ENCODE measurements around the gene SPDYE4. TPM values are rescaled to one million over a fixed set of nuclear protein-coding genes. Genes with fewer than 3 reads are reported as not detected.

SPDYE4 gene
- total RNA-seq, 1 donor from 2014 or later = not detected

DNA sequence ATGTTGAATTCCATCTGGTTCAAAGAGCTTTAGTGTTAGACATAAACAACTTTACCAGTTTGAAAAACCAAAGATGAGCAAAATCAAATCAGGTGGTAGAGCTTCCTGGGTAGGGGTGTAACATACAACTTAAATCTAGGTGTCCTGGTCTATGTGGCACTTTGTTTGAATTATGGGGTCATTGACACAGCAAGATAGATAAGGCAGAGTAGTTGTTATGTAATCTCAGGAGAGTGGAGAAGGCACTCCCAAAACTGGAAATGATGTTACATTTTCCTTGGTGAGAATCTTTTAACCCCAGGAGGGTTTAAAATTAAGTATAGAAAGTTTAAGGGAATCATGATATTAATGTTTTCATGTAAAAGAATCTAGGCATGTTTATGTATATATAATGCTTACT lies 45.6 kb downstream of the SPDYE4 start:
- no peak for DNase-seq

DNA sequence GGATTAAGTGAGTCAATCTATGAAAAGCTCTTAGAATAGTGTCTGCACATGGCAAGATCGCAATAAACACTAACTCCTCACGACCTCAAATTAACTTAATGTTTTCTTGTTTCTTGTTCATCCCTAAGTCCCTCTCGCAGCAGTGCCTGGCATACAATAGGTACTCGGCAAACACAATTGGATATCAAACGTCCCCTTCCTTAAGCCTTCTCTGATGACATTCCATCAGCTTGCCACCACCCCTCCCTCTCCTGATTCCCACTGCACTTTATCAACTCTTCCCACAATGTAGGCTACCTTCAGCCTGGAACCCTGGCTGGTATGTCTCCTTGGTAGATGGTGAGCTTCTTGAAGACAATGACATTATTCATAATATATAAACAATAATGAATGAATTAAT lies 47.1 kb downstream of the SPDYE4 start:
- no peak for DNase-seq

DNA sequence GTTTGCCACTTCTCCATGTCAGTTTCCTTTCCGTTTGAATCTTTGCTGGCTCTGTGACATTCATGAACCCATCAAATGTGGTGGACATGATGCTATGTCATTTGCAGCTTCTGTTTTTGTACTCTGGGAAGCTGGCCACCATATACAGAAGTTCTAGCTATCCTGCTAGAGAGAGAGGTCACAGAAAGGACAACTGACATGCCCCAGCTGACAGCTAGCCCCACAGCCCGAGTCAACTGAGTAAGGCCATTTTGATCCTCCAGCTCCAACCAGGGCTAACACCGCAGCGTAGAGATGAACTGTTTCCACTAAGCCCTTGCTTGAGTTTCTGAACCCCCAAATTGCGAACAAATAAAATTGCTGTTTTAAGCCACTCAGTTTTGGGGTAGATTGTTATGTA lies 47.5 kb downstream of the SPDYE4 start:
- DNase-seq = no peak

DNA sequence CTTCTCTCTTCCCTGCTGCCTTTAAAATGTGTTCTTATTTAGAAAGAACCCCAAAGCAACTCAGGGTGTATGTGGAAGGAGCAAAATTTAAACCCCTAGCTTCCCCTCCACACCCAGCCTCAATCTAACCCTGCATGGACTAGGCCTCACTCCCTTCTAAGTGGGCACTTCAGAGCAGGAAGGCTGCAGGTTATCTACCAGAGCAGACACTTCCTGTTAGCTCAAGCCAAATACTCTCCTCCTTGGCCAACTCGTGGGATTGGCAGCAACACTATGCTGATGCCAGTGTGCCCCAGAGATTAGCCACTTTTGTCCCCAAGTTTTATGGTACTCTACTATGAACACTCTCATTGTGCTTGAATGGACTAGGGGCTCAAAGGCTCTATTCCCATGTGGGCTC lies 49.3 kb downstream of the SPDYE4 start:
- DNase-seq = no peak

DNA sequence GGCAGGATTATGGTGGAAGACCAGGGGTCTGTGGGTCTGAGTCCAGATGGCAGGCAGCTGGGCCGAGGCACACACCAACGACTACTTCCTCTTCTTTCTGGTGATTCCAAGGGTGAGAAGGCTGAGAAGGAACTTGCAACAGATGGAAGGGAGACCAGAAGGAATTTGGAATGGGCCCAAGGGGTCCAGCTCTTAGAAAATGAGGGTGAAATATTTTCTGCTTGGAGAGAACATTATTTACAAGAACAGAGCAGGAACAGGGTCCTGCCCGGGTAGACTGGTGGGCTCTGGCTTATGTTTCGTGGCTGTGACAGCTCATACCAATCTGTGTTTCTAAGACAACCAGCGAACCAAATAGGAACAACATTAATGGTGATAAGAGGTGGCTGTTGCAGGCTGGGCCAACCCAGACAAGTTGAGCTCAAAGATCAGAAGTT lies 50.3 kb downstream of the SPDYE4 start:
- DNase-seq = peak; percentile 48

DNA sequence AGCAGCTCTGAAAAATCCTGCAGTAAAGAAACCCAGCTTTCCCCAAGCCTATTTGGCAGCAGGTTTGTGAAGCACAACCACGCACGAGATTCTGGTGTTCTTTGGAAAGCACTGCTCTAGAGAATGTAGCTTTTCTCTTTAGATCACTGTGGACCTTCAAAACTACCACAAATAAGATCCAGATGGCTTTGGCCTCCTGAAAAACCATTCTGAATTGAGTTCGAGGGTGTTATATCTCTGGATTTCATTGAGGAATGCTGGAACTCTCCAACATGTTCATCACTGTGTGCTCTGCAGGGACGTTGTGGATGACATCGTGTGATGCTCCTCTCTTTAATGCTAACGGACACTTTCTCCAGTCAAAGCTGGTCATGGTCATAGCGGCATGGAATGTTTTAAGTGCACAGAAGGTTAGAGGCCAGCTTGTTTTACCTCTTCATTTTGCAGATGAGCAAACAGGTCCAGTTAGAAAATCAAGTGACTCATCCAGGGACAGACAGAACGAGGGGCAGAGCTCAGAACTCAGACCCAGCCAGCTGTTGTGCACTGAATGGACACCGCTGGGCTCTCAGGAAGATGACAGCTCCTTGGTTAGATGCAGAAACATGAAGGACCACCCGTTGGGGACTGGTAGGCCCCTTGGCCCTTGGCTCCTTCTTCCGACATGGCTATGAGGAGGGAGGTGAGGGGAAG lies 50.9 kb downstream of the SPDYE4 start:
- peak; percentile 52 for DNase-seq

DNA sequence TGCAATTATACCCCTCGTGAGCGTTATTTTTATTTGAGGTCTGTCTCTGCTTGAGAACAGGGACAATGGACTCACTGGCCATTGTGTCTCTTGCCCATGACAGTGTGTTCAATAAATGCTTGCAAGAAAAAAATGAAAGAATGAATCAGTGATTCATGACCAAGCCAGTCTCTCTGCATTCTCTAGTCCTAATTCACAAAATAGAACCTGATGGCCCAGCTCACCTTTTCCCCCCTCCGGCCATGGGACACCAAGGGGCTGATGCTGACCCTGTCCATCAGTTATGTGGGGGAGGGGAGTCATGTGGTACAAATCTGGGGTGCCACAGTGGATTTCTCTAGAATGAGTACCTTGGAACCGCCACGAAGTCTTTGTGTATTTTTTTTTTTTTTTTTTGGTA lies 51.9 kb downstream of the SPDYE4 start:
- no peak for DNase-seq

DNA sequence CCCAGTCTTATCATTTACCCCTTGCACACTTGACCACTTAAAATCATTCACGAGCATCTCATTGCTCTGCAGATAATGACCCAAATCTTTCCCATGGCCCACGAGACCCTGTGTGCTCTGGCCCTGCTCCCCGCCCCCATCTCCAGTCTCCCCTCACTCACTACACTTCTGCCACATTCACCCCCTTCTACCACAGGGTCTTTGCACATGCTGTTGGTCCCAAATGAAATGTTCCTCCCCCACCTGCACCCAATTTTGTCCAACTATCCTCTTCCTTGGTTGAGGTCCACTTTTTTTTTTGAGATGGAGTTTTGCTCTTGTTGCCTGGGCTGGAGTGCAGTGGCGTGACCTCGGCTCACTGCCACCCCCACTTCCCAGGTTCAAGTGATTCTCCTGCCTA lies 52.9 kb downstream of the SPDYE4 start:
- no peak for DNase-seq

DNA sequence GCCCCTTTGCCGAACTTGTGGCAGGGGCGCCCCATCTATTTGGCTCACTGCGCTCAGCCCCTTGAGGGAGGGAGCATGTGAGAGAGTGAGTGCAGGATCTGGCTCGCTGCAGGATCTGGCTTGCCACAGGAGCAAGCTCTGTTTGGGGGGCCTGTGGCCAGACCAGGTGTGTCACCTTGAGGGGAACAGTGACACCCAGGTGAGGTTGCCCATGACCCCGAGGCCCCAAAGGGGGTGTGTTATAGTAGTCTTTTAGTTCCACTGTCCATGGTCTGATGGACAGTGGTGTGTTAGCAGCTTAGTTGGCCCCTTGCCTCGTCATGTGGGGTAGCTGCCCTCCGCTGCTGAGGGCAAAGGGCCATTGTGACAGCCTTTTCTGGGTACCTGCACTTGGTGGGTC lies 55.3 kb downstream of the SPDYE4 start:
- no peak for DNase-seq

DNA sequence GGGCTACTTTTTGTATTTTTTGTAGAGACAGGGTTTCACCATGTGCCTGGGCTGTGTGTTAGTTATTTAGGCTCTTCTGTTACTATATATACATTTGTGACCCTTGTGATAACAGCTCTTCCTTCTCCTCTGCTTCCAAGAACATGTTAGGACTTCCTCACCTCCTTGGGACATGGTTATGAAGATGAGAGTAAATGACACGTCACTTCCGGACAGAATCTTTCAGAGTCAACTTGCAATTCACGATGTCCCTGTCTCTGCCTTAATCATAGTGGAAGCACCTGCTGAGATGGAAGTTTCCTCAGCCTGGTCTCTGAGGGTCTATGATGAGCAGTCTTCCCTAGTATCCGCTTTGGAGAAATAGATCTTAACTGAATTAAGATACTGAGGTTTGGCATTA lies 56.6 kb downstream of the SPDYE4 start:
- DNase-seq = no peak

DNA sequence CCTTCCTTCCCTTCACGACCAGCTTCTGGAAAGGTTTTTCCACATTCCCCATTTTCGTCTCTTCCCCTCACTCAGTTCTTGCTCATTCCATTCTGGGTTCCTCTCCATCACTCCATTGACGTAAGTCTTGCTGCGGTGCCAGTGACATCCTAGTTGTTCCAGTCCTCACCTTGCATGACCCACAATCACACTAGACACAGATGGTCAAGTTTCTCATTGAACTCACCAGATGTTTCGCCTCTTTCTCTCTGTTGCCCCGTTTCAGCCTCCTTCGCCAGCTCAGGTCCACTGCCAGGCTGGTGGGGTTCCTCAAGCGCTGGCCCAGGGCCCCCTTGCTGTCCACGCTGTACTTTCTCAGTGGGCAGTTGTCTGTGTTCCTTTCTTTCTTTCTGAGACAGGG lies 57.1 kb downstream of the SPDYE4 start:
- no peak for DNase-seq

Other genes with a start within 250 kb of the SPDYE4 start
- gene MYH10, start 127.8 kb downstream of the SPDYE4 start, total RNA-seq = 86.1 TPM
- gene CCDC42, start 13.7 kb downstream of the SPDYE4 start, total RNA-seq = not detected
- 0.92 TPM for gene MFSD6L, start 40.8 kb upstream of the SPDYE4 start, total RNA-seq
- gene PIK3R6, start 109.1 kb upstream of the SPDYE4 start, total RNA-seq = 1.6 TPM
- 1.5 TPM for gene PIK3R5, start 207.2 kb upstream of the SPDYE4 start, total RNA-seq

All from tongue (tissue), 2 donors.